A549 (cell line): ENCODE data around the gene DTD1. TPM values are rescaled to one million over a fixed set of nuclear protein-coding genes. Genes with fewer than 3 reads are reported as not detected.

Source experiments
- ATAC-seq, 2 experiments: fragments of 200-7000 bp in 1 of 2; fragments of >200 bp in 1 of 2; cut with Nextera tagmentation in 1 of 2; cut with Tn5 transposase in 1 of 2; 3 replicates each; pipeline versions ENCODE4 v1.8.0 to v1.9.1; 2018 to 2020; ENCODE audit warnings: mild to moderate bottlenecking in 1 of 2, moderate library complexity in 1 of 2
- CTCF ChIA-PET: fragments of 300-600 bp; sonication (Branson Sonifier 250); formaldehyde crosslinking; extraction: SDS; loops from one replicate; lab custom pipeline; 2021; ENCODE audit warnings: antibody characterized with exemption, inconsistent platforms; lab: Yijun Ruan, JAX
- POLR2A ChIA-PET: fragments of 350-600 bp; formaldehyde crosslinking; extraction: SDS; loops from one replicate; lab custom pipeline; 2021; ENCODE audit warnings: antibody characterized with exemption, inconsistent platforms; lab: Yijun Ruan, JAX
- DNase-seq, 2 experiments: peaks; one replicate each; pipeline versions ENCODE4 v3.0.0 to v3.0.0-alpha.2; 2011 to 2016; ENCODE audit warnings: low read depth in 1 of 2, low spot score in 1 of 2
- FAIRE-seq: peaks from 2 replicates; lab custom pipeline; 2011; peaks lifted over from hg19 to GRCh38; lab: Jason Lieb, UNC
- H3K27ac ChIP-seq, 2 experiments: fragments of >200 bp; sonication (Bioruptor Twin); formaldehyde crosslinking; 3 replicates each; pipeline ENCODE4 v1.5.1; 2016 to 2017
- H3K4me1 ChIP-seq: fragments of >200 bp; sonication (Bioruptor Twin); formaldehyde crosslinking; 3 replicates; pipeline ENCODE4 v1.6.1; 2016
- H3K4me2 ChIP-seq: fragments of >200 bp; sonication (Bioruptor Twin); formaldehyde crosslinking; 3 replicates; pipeline ENCODE4 v1.6.1; 2016
- H3K4me3 ChIP-seq: fragments of >200 bp; sonication (Bioruptor Twin); formaldehyde crosslinking; 3 replicates; pipeline ENCODE4 v1.5.1; 2016
- H3K9me3 ChIP-seq: fragments of >200 bp; sonication (Bioruptor Twin); formaldehyde crosslinking; 3 replicates; pipeline ENCODE4 v1.6.1; 2016
- BCL3 ChIP-seq: fragments of >200 bp; sonication (Bioruptor Twin); formaldehyde crosslinking; IDR thresholded peaks from 3 replicates; pipeline ENCODE4 v1.6.1; 2016
- BHLHE40 ChIP-seq: IDR thresholded peaks from 2 replicates; pipeline ENCODE4 v1.6.1; 2012; ENCODE audit warnings: low read depth, low read length, inconsistent platforms
- CBX2 ChIP-seq: fragments of 200-600 bp; sonication (generic); IDR thresholded peaks from 2 replicates; pipeline ENCODE4 v1.6.1; 2016; ENCODE audit warnings: low read depth, mild to moderate bottlenecking, borderline replicate concordance
- CBX8 ChIP-seq: fragments of 200-600 bp; sonication (generic); IDR thresholded peaks from 2 replicates; pipeline ENCODE4 v1.6.1; 2016
- CEBPB ChIP-seq, 2 experiments: fragments of >200 bp in 1 of 2; sonication (Bioruptor Twin) in 1 of 2; formaldehyde crosslinking in 1 of 2; IDR thresholded peaks; 2 replicates each; pipeline ENCODE4 v1.6.1; 2012 to 2016
- CHD4 ChIP-seq: fragments of 200-600 bp; sonication (generic); IDR thresholded peaks from 2 replicates; pipeline ENCODE4 v1.6.1; 2016; ENCODE audit warnings: antibody characterized with exemption, mild to moderate bottlenecking, borderline replicate concordance
- EHF ChIP-seq: fragments of 250-450 bp; sonication (Bioruptor Pico); IDR thresholded peaks from 2 replicates; pipeline ENCODE4 v1.5.0; 2020; ENCODE audit warnings: mild to moderate bottlenecking
- ELK1 ChIP-seq: fragments of 150-350 bp; IDR thresholded peaks from 2 replicates; pipeline ENCODE4 v1.6.1; 2014; ENCODE audit warnings: low read depth, mild to moderate bottlenecking, low read length
- FOSL2 ChIP-seq, 2 experiments: fragments of 450-650 bp in 1 of 2; fragments of >200 bp in 1 of 2; sonication (Bioruptor Twin) in 1 of 2; formaldehyde crosslinking; IDR thresholded peaks; 2 replicates each; pipeline versions ENCODE4 v1.5.0 to v1.6.1; 2016 to 2020; ENCODE audit warnings: mild to moderate bottlenecking in 1 of 2, moderate library complexity in 1 of 2
- FOXS1 ChIP-seq: fragments of 250-450 bp; sonication (Bioruptor Pico); IDR thresholded peaks from 2 replicates; pipeline ENCODE4 v1.5.0; 2020; ENCODE audit warnings: mild to moderate bottlenecking, moderate library complexity
- GATA3 ChIP-seq: IDR thresholded peaks from 2 replicates; pipeline ENCODE4 v1.6.1; 2012; ENCODE audit warnings: borderline replicate concordance
- HEYL ChIP-seq: fragments of 250-450 bp; sonication (Bioruptor Pico); IDR thresholded peaks from 2 replicates; pipeline ENCODE4 v1.8.0; 2021; ENCODE audit warnings: mild to moderate bottlenecking, moderate library complexity
- HOXA7 ChIP-seq: fragments of 250-450 bp; sonication (Bioruptor Pico); IDR thresholded peaks from 2 replicates; pipeline ENCODE4 v1.5.0; 2020; ENCODE audit warnings: mild to moderate bottlenecking, moderate library complexity
- HOXB5 ChIP-seq: fragments of 250-450 bp; sonication (Bioruptor Pico); IDR thresholded peaks from 2 replicates; pipeline ENCODE4 v1.5.0; 2020; ENCODE audit warnings: mild to moderate bottlenecking, moderate library complexity
- JUNB ChIP-seq: fragments of >200 bp; sonication (Bioruptor Twin); formaldehyde crosslinking; IDR thresholded peaks from 2 replicates; pipeline ENCODE4 v1.6.1; 2016
- MAZ ChIP-seq: fragments of 150-350 bp; IDR thresholded peaks from 2 replicates; pipeline ENCODE4 v1.6.1; 2014; ENCODE audit warnings: antibody characterized with exemption, low read depth, low read length, borderline replicate concordance
- MYC ChIP-seq: IDR thresholded peaks from 2 replicates; pipeline ENCODE4 v1.6.1; 2012; ENCODE audit warnings: mild to moderate bottlenecking, inconsistent platforms, low read length, improper control_type of control experiment, borderline replicate concordance
- NFE2L2 ChIP-seq: fragments of 150-350 bp; conservative IDR thresholded peaks from 2 replicates; pipeline ENCODE4 v1.6.1; 2014; ENCODE audit warnings: low read length
- PHF8 ChIP-seq: fragments of 200-600 bp; sonication (generic); IDR thresholded peaks from 2 replicates; pipeline ENCODE4 v1.6.1; 2016; ENCODE audit warnings: low read depth, mild to moderate bottlenecking, antibody characterized with exemption, moderate library complexity, borderline replicate concordance
- RAD21 ChIP-seq, 2 experiments: fragments of >200 bp in 1 of 2; sonication (Bioruptor Twin) in 1 of 2; formaldehyde crosslinking in 1 of 2; IDR thresholded peaks in 1 of 2; conservative IDR thresholded peaks in 1 of 2; 2 replicates in 1 of 2; 3 replicates in 1 of 2; pipeline ENCODE4 v1.6.1; 2012 to 2018; ENCODE audit warnings: inconsistent platforms in 1 of 2
- RARB ChIP-seq: fragments of 250-450 bp; sonication (Bioruptor Pico); IDR thresholded peaks from 2 replicates; pipeline ENCODE4 v1.8.0; 2021; ENCODE audit warnings: mild to moderate bottlenecking, moderate library complexity
- SREBF2 ChIP-seq: fragments of 450-650 bp; IDR thresholded peaks from 2 replicates; pipeline ENCODE4 v1.6.1; 2014; ENCODE audit warnings: mild to moderate bottlenecking, moderate library complexity
- ZC3H11A ChIP-seq: fragments of 450-650 bp; IDR thresholded peaks from 2 replicates; pipeline ENCODE4 v1.6.1; 2014; ENCODE audit warnings: antibody characterized with exemption, mild to moderate bottlenecking
- ZFP36 ChIP-seq: fragments of 450-650 bp; IDR thresholded peaks from 2 replicates; pipeline ENCODE4 v1.6.1; 2014; ENCODE audit warnings: borderline replicate concordance; ENCODE audit not compliant: partially characterized antibody
- ZSCAN20 ChIP-seq: fragments of 250-450 bp; sonication (Bioruptor Pico); IDR thresholded peaks from 2 replicates; pipeline ENCODE4 v1.8.0; 2022; ENCODE audit warnings: mild to moderate bottlenecking, moderate library complexity
- WGBS: methylation state at CpG from one replicate; pipeline ENCODE4 v1.1.6; 2017; ENCODE audit errors: missing lambda C conversion rate; 5-methylcytosine and 5-hydroxymethylcytosine counted together
- polyA plus RNA-seq, 4 experiments: library from polyadenylated mRNA; depleted of rRNA in 3 of 4; stranded (reverse); fragments of >200 nt; fragmentation: RNase III in 1 of 4; extraction: RNeasy Plus Mini Kit Qiagen cat#74134 plus additional on column Dnase treatment in 1 of 4; gene quantifications; 2 replicates in 3 of 4; 3 replicates in 1 of 4; pipeline ENCODE4 v1.2.3, GENCODE V29; 2011 to 2017
- TF ChIP-seq, protein P1 (sequence below): fragments of 250-450 bp; sonication (Bioruptor Pico); IDR thresholded peaks from 2 replicates; pipeline ENCODE4 v1.5.0; 2021; ENCODE audit warnings: mild to moderate bottlenecking, moderate library complexity, borderline replicate concordance
- TF ChIP-seq, protein P2 (sequence below): fragments of 250-450 bp; sonication (Bioruptor Pico); IDR thresholded peaks from 2 replicates; pipeline ENCODE4 v1.5.0; 2020; ENCODE audit warnings: low read depth, mild to moderate bottlenecking, moderate library complexity

The DTD1 gene
- polyA plus RNA-seq, 2 of the 4 experiments (the other 2 are of a cell fraction), result 72.8 to 99.3 TPM

- TF ChIP-seq CEBPB (IDR thresholded peaks at IDR 0.05), result no peak
- no peak for TF ChIP-seq FOXS1
- TF ChIP-seq BCL3, result no peak
- TF ChIP-seq RAD21 (conservative IDR thresholded peaks at IDR 0.05 in 1 of 2, IDR thresholded peaks at IDR 0.05 in 1 of 2), result no peak
- no peak for TF ChIP-seq ZSCAN20 (CRISPR knock-in tag)
- no peak for TF ChIP-seq NFE2L2
- TF ChIP-seq GATA3, result no peak
- TF ChIP-seq CHD4, result no peak
- TF ChIP-seq CBX8, result no peak
- no peak for TF ChIP-seq SREBF2
- TF ChIP-seq HOXA7 (CRISPR knock-in tag), result no peak
- TF ChIP-seq EHF (CRISPR knock-in tag), result no peak
- TF ChIP-seq CBX2, result no peak
- TF ChIP-seq JUNB, result no peak
- no peak for TF ChIP-seq MAZ
- TF ChIP-seq, protein P1, sequence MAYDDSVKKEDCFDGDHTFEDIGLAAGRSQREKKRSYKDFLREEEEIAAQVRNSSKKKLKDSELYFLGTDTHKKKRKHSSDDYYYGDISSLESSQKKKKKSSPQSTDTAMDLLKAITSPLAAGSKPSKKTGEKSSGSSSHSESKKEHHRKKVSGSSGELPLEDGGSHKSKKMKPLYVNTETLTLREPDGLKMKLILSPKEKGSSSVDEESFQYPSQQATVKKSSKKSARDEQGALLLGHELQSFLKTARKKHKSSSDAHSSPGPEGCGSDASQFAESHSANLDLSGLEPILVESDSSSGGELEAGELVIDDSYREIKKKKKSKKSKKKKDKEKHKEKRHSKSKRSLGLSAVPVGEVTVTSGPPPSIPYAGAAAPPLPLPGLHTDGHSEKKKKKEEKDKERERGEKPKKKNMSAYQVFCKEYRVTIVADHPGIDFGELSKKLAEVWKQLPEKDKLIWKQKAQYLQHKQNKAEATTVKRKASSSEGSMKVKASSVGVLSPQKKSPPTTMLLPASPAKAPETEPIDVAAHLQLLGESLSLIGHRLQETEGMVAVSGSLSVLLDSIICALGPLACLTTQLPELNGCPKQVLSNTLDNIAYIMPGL (CRISPR knock-in tag), result no peak
- TF ChIP-seq ELK1, result no peak
- Histone ChIP-seq H3K4me2 (no peak overlapping the region), H3K4me3 (no peak overlapping the region), H3K4me1 (peaks cover 18% of the 10 kb centered on the region), H3K9me3 (no peaks in the 10 kb centered on the region), H3K27ac (no peak overlapping the region)
- ATAC-seq (no peak), DNase-seq (no peak), FAIRE-seq (no peak)
- ChIA-PET POLR2A (no interaction called here), CTCF (no interaction called here)
- 95% methylated on average over 7 of the region's 7 CpGs for WGBS
These were observed 43.9 kb upstream of the DTD1 start for GRCh38 chr20:18543932-18544331.

DNA sequence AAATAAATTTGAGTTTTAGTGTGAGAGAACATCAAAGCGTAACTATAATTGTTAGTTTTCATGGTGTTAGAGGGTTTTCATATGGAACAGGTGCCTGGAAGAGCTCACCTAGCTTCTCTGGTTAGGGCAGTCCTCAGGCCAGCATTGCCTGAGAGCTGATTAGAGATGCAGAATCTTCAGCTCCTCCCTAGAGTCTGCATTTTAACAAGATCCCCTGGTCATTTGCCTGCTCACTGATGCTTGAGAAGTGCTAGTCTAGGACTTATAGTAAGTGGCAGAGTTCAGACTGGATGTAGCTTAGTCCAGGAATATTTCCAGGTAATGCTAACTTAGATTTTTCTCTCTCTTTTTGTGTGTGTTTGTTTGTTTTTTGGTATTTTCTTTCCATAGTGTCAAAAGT is 42.3 kb upstream of the DTD1 start:
- ATAC-seq, result no peak
- TF ChIP-seq RAD21 (conservative IDR thresholded peaks at IDR 0.05 in 1 of 2, IDR thresholded peaks at IDR 0.05 in 1 of 2) (no peak), ZC3H11A (no peak), HOXB5 (CRISPR knock-in tag) (no peak), EHF (CRISPR knock-in tag) (no peak), JUNB (no peak), CBX8 (no peak), FOXS1 (no peak), ZFP36 (no peak), CHD4 (no peak), PHF8 (no peak), GATA3 (no peak), SREBF2 (no peak), FOSL2 (IDR thresholded peaks at IDR 0.05) (no peak), FOSL2 (CRISPR knock-in tag; IDR thresholded peaks at IDR 0.05) (no peak), BHLHE40 (no peak), RARB (no peak), HEYL (no peak), MYC (no peak)
- TF ChIP-seq, protein P2, sequence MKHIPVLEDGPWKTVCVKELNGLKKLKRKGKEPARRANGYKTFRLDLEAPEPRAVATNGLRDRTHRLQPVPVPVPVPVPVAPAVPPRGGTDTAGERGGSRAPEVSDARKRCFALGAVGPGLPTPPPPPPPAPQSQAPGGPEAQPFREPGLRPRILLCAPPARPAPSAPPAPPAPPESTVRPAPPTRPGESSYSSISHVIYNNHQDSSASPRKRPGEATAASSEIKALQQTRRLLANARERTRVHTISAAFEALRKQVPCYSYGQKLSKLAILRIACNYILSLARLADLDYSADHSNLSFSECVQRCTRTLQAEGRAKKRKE (CRISPR knock-in tag), result no peak
- POLR2A ChIA-PET, result interaction anchor here (1.4 kb wide), 1 partner anchor 21 kb away, joined by 3 read pairs; no protein-coding TSS in a partner anchor
- CTCF ChIA-PET, result no interaction called here
- H3K4me2 ChIP-seq, result no peak overlapping the region
- no peaks in the 10 kb centered on the region for H3K9me3 ChIP-seq
- WGBS, result 94% methylated on average over 1 of the region's 1 CpG
- H3K4me3 ChIP-seq, result no peak overlapping the region
- H3K4me1 ChIP-seq, result peaks cover 18% of the 10 kb centered on the region
- no peak overlapping the region for H3K27ac ChIP-seq
- DNase-seq, result no peak
- no peak for FAIRE-seq
